Gastrocnemius medialis (tissue), 4 donors: Measurements from ENCODE around the gene FAM81A.

ENCODE experiments used
- POLR2A ChIP-seq, 2 donors: fragments of 450-650 bp; IDR thresholded peaks; one replicate each; pipeline ENCODE4 v1.6.1; 2017; ENCODE audit warnings: antibody characterized with exemption in 2 of 2, mild to moderate bottlenecking in 2 of 2, moderate library complexity in 2 of 2
- TF ChIP-seq, protein P1 (sequence below), 5 experiments: fragments of 450-650 bp in 3 of 5; fragments of 200-600 bp in 2 of 5; sonication (generic) in 2 of 5; IDR thresholded peaks in 4 of 5; conservative IDR thresholded peaks in 1 of 5; 1 replicate in 4 of 5; 2 replicates in 1 of 5; pipeline ENCODE4 v1.5.1; 2016 to 2019; ENCODE audit warnings: antibody characterized with exemption in 5 of 5, mild to moderate bottlenecking in 3 of 5, moderate library complexity in 3 of 5

DNA sequence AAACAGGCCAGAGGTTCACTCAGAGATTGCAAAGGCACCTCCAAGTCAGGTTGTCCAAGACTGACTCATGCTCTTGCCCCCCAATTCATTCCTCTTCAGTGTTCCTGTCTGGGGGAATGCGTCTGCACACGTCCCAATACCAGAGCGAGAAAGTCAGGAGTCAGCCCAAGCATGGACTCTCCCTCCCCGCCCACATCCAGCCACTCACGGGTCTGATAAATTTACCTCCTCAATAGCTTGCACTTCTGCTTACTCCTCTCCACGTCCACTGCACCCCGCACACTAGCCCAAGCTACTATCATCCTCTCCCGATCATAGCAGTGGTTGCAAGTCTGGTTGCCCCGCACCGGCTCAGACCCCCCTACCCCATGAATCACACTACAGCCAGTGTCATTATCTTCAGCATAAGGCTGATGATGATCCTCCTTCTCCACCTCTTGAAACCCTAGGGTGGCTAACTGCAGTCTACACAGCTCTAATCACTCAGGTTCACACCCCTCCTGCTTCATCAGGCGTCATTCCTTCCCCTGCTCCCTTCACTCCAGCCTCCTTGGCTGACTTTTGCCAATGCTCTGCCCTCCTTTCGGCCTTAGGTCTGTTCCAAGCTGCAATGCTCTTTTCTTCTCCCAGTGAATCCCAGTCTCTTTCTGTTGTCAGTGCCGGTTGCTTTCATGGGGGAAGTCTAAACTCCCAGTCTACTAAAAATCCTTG, 37.7 kb upstream of the FAM81A start:
- no peak for TF ChIP-seq POLR2A (IDR thresholded peaks at IDR 0.05)
- TF ChIP-seq, protein P1, sequence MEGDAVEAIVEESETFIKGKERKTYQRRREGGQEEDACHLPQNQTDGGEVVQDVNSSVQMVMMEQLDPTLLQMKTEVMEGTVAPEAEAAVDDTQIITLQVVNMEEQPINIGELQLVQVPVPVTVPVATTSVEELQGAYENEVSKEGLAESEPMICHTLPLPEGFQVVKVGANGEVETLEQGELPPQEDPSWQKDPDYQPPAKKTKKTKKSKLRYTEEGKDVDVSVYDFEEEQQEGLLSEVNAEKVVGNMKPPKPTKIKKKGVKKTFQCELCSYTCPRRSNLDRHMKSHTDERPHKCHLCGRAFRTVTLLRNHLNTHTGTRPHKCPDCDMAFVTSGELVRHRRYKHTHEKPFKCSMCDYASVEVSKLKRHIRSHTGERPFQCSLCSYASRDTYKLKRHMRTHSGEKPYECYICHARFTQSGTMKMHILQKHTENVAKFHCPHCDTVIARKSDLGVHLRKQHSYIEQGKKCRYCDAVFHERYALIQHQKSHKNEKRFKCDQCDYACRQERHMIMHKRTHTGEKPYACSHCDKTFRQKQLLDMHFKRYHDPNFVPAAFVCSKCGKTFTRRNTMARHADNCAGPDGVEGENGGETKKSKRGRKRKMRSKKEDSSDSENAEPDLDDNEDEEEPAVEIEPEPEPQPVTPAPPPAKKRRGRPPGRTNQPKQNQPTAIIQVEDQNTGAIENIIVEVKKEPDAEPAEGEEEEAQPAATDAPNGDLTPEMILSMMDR (IDR thresholded peaks at IDR 0.05 in 4 of 5, conservative IDR thresholded peaks at IDR 0.05 in 1 of 5) = no peak
